HepG2 (cell line): Measurements from ENCODE around the gene NDE1. TPM values are rescaled to one million over a fixed set of nuclear protein-coding genes. Genes with fewer than 3 reads are reported as not detected.

ENCODE experiments used
- AHR ChIP-seq: IDR thresholded peaks from 2 replicates; pipeline ENCODE4 v1.6.1; 2018; ENCODE audit warnings: missing genetic modification reagents, missing compliant biosample characterization
- NFE2L1 ChIP-seq: sonication (generic); formaldehyde crosslinking; IDR thresholded peaks from 2 replicates; pipeline ENCODE4 v1.4.0; 2020; ENCODE audit warnings: missing genetic modification reagents, mild to moderate bottlenecking, borderline replicate concordance
- NFKB2 ChIP-seq: sonication (generic); formaldehyde crosslinking; IDR thresholded peaks from 2 replicates; pipeline ENCODE4 v1.4.0; 2020; ENCODE audit warnings: missing genetic modification reagents, borderline replicate concordance
- PHF20 ChIP-seq: sonication (generic); formaldehyde crosslinking; IDR thresholded peaks from 2 replicates; pipeline ENCODE4 v1.5.0; 2020; ENCODE audit warnings: mild to moderate bottlenecking, missing genetic modification reagents
- SRSF9 ChIP-seq: fragments of 200-400 bp; formaldehyde crosslinking; IDR thresholded peaks from 2 replicates; pipeline ENCODE4 v1.6.1; 2018; ENCODE audit warnings: borderline replicate concordance, mild to moderate bottlenecking, low read depth, low read length; ENCODE audit not compliant: insufficient read depth, poor library complexity, severe bottlenecking
- TOE1 ChIP-seq: sonication (generic); formaldehyde crosslinking; IDR thresholded peaks from 2 replicates; pipeline ENCODE4 v1.4.0; 2020; ENCODE audit warnings: mild to moderate bottlenecking, missing genetic modification reagents
- YY1 ChIP-seq: IDR thresholded peaks from 2 replicates; pipeline ENCODE4 v1.6.1; 2011; ENCODE audit warnings: low read length, low read depth, moderate library complexity, mild to moderate bottlenecking; ENCODE audit not compliant: insufficient read depth, insufficient replicate concordance
- ZBTB7A ChIP-seq: sonication (generic); formaldehyde crosslinking; IDR thresholded peaks from 2 replicates; pipeline ENCODE4 v1.8.0; 2022; ENCODE audit warnings: mild to moderate bottlenecking, missing genetic modification reagents
- ZIK1 ChIP-seq: sonication (generic); formaldehyde crosslinking; IDR thresholded peaks from 2 replicates; pipeline ENCODE4 v1.5.0; 2020; ENCODE audit warnings: mild to moderate bottlenecking, low read depth, missing genetic modification reagents, borderline replicate concordance
- ZNF282 ChIP-seq: fragments of 450-650 bp; IDR thresholded peaks from 2 replicates; pipeline ENCODE4 v1.6.1; 2018; ENCODE audit not compliant: partially characterized antibody
- ZNF678 ChIP-seq: sonication (generic); formaldehyde crosslinking; IDR thresholded peaks from 2 replicates; pipeline ENCODE4 v1.4.0; 2020; ENCODE audit warnings: mild to moderate bottlenecking, missing genetic modification reagents
- polyA plus RNA-seq, 8 experiments: library from polyadenylated mRNA; depleted of rRNA in 3 of 8; stranded (reverse) in 7 of 8; unstranded in 1 of 8; fragments of >200 nt; fragmentation: Illumina TruSeq in 4 of 8; extraction: Trizol in 4 of 8; gene quantifications; 2 replicates each; pipeline versions ENCODE4 v1.2.1 to v1.2.3, GENCODE V29; 2011 to 2016; ENCODE audit warnings: low read depth in 4 of 8, missing spikeins in 1 of 8, mixed read lengths in 1 of 8; ENCODE audit not compliant: insufficient read depth in 1 of 8
- total RNA-seq, 5 experiments: library from RNA; depleted of rRNA; stranded (reverse); fragments of >200 nt; fragmentation: Illumina TruSeq; extraction: Trizol; gene quantifications; 2 replicates each; pipeline ENCODE4 v1.2.3, GENCODE V29; 2016; ENCODE audit warnings: low read depth in 1 of 5
- TF ChIP-seq, protein P1 (sequence below): sonication (generic); formaldehyde crosslinking; IDR thresholded peaks from 2 replicates; pipeline ENCODE4 v1.5.0; 2020; ENCODE audit warnings: mild to moderate bottlenecking, missing genetic modification reagents
- TF ChIP-seq, protein P2 (sequence below), 2 experiments: fragments of 450-650 bp in 1 of 2; sonication (generic) in 1 of 2; formaldehyde crosslinking; IDR thresholded peaks; 2 replicates each; pipeline versions ENCODE4 v1.5.0 to v1.8.0; 2020 to 2022; ENCODE audit warnings: mild to moderate bottlenecking in 1 of 2, missing genetic modification reagents in 1 of 2
- TF ChIP-seq, protein P3 (sequence below): sonication (generic); formaldehyde crosslinking; conservative IDR thresholded peaks from 2 replicates; pipeline ENCODE4 v1.8.0; 2022; ENCODE audit warnings: low read depth, missing genetic modification reagents
- TF ChIP-seq, protein P4 (sequence below): sonication (generic); formaldehyde crosslinking; IDR thresholded peaks from 2 replicates; pipeline ENCODE4 v1.8.0; 2022; ENCODE audit warnings: missing genetic modification reagents, mild to moderate bottlenecking, borderline replicate concordance
- TF ChIP-seq, protein P5 (sequence below): sonication (generic); formaldehyde crosslinking; IDR thresholded peaks from 2 replicates; pipeline ENCODE4 v1.4.0; 2020; ENCODE audit warnings: missing genetic modification reagents, borderline replicate concordance

NDE1 gene
- total and polyA plus RNA-seq, 2 of the 13 experiments (the other 11 are each of a cell fraction or from before 2014, with no cell fraction given), result 40.9 to 72.5 TPM

DNA sequence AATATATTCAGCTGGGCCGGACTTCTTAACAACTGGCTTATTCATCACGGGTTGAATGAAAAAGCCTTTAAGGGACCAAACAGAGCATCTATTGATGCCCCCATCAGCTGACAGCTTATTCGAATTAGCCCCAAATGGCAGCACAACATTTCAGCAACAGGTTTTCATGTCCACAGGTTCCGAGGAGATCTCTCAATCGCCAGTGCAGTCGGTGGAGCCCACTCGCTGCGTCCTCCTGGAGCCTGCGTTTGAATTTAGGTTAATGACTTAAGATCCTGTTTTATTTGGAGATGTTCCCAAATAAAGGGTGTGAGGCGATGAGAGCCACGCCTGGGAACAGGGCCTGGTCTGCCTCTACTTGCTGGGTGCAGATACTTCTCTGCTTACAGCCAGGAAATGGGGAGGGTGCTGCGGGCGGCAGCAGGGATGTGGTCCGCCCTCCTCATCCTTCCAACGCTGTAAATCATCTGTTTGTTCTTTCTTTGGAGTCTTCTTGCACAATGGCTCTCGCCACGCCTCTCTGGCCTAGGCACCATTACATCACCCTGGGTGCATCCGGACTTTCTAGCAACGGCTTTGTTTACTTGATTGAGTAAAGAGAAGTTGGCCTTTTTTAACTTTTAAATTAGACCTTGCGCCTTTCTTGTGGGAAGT is 22.6 kb downstream of the NDE1 start (continued):
- TF ChIP-seq, protein P1, sequence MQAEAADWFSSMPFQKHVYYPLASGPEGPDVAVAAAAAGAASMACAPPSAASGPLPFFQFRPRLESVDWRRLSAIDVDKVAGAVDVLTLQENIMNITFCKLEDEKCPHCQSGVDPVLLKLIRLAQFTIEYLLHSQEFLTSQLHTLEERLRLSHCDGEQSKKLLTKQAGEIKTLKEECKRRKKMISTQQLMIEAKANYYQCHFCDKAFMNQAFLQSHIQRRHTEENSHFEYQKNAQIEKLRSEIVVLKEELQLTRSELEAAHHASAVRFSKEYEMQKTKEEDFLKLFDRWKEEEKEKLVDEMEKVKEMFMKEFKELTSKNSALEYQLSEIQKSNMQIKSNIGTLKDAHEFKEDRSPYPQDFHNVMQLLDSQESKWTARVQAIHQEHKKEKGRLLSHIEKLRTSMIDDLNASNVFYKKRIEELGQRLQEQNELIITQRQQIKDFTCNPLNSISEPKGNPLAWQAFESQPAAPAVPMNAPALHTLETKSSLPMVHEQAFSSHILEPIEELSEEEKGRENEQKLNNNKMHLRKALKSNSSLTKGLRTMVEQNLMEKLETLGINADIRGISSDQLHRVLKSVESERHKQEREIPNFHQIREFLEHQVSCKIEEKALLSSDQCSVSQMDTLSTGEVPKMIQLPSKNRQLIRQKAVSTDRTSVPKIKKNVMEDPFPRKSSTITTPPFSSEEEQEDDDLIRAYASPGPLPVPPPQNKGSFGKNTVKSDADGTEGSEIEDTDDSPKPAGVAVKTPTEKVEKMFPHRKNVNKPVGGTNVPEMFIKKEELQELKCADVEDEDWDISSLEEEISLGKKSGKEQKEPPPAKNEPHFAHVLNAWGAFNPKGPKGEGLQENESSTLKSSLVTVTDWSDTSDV (CRISPR knock-in tag), result no peak
- peak; percentile 42; the same call in 1 of the 2 replicates for TF ChIP-seq PHF20 (CRISPR knock-in tag)
- no peak for TF ChIP-seq ZNF282
- TF ChIP-seq, protein P2, sequence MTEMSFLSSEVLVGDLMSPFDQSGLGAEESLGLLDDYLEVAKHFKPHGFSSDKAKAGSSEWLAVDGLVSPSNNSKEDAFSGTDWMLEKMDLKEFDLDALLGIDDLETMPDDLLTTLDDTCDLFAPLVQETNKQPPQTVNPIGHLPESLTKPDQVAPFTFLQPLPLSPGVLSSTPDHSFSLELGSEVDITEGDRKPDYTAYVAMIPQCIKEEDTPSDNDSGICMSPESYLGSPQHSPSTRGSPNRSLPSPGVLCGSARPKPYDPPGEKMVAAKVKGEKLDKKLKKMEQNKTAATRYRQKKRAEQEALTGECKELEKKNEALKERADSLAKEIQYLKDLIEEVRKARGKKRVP (CRISPR knock-in tag; IDR thresholded peaks at IDR 0.05), result peak in 1 of 2 experiments; percentile 99; a peak in 3 of 4 replicates
- TF ChIP-seq, protein P3, sequence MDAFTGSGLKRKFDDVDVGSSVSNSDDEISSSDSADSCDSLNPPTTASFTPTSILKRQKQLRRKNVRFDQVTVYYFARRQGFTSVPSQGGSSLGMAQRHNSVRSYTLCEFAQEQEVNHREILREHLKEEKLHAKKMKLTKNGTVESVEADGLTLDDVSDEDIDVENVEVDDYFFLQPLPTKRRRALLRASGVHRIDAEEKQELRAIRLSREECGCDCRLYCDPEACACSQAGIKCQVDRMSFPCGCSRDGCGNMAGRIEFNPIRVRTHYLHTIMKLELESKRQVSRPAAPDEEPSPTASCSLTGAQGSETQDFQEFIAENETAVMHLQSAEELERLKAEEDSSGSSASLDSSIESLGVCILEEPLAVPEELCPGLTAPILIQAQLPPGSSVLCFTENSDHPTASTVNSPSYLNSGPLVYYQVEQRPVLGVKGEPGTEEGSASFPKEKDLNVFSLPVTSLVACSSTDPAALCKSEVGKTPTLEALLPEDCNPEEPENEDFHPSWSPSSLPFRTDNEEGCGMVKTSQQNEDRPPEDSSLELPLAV (CRISPR knock-in tag), result no peak
- TF ChIP-seq ZIK1 (CRISPR knock-in tag), result peak; percentile 58; the same call in 1 of the 2 replicates
- TF ChIP-seq SRSF9, result no peak
- peak; percentile 98 for TF ChIP-seq TOE1 (CRISPR knock-in tag)
- peak; percentile 84; the same call in 1 of the 2 replicates for TF ChIP-seq NFKB2 (CRISPR knock-in tag)
- TF ChIP-seq YY1, result peak; percentile 31
- TF ChIP-seq, protein P4, sequence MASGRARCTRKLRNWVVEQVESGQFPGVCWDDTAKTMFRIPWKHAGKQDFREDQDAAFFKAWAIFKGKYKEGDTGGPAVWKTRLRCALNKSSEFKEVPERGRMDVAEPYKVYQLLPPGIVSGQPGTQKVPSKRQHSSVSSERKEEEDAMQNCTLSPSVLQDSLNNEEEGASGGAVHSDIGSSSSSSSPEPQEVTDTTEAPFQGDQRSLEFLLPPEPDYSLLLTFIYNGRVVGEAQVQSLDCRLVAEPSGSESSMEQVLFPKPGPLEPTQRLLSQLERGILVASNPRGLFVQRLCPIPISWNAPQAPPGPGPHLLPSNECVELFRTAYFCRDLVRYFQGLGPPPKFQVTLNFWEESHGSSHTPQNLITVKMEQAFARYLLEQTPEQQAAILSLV, result peak; percentile 50; the same call in 1 of the 2 replicates
- no peak for TF ChIP-seq NFE2L1 (CRISPR knock-in tag)
- TF ChIP-seq ZBTB7A (CRISPR knock-in tag), result peak; percentile 81; the same call in 1 of the 2 replicates
- TF ChIP-seq, protein P5, sequence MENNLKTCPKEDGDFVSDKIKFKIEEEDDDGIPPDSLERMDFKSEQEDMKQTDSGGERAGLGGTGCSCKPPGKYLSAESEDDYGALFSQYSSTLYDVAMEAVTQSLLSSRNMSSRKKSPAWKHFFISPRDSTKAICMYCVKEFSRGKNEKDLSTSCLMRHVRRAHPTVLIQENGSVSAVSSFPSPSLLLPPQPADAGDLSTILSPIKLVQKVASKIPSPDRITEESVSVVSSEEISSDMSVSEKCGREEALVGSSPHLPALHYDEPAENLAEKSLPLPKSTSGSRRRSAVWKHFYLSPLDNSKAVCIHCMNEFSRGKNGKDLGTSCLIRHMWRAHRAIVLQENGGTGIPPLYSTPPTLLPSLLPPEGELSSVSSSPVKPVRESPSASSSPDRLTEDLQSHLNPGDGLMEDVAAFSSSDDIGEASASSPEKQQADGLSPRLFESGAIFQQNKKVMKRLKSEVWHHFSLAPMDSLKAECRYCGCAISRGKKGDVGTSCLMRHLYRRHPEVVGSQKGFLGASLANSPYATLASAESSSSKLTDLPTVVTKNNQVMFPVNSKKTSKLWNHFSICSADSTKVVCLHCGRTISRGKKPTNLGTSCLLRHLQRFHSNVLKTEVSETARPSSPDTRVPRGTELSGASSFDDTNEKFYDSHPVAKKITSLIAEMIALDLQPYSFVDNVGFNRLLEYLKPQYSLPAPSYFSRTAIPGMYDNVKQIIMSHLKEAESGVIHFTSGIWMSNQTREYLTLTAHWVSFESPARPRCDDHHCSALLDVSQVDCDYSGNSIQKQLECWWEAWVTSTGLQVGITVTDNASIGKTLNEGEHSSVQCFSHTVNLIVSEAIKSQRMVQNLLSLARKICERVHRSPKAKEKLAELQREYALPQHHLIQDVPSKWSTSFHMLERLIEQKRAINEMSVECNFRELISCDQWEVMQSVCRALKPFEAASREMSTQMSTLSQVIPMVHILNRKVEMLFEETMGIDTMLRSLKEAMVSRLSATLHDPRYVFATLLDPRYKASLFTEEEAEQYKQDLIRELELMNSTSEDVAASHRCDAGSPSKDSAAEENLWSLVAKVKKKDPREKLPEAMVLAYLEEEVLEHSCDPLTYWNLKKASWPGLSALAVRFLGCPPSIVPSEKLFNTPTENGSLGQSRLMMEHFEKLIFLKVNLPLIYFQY (CRISPR knock-in tag), result peak; percentile 88; the same call in 1 of the 2 replicates
- TF ChIP-seq ZNF678, result peak; percentile 10; the same call in 1 of the 2 replicates
- no peak for TF ChIP-seq AHR (CRISPR knock-in tag)
